HG02798 (cell line): ENCODE data around the gene DENND4C.
"Not testable (repeated sequence)": the region's sequence is repeated elsewhere in the genome, so short reads cannot be mapped to it uniquely, and the experiment has no call there.

Experiments used
- ATAC-seq: cut with Tn5 transposase; IDR thresholded peaks from one replicate; pipeline ENCODE4 v1.9.1; 2021; ENCODE audit warnings: mild to moderate bottlenecking; ENCODE audit not compliant: unreplicated experiment, poor library complexity

Gene DENND4C

GRCh38 chr9:19259665-19260255, 29.3 kb downstream of the DENND4C start:
- ATAC-seq, result not testable (repeated sequence)

- ATAC-seq, result not testable (repeated sequence)
These were observed 35.1 kb downstream of the DENND4C start for GRCh38 chr9:19265602-19266001.

GRCh38 chr9:19266778-19267384, 36.4 kb downstream of the DENND4C start:
- not testable (repeated sequence) for ATAC-seq

- ATAC-seq, result no peak
These were observed 39.1 kb downstream of the DENND4C start for GRCh38 chr9:19269582-19269981.

- no peak for ATAC-seq
These were observed 40.0 kb downstream of the DENND4C start for GRCh38 chr9:19270421-19270949.

GRCh38 chr9:19271081-19271480, 40.6 kb downstream of the DENND4C start:
- no peak for ATAC-seq

GRCh38 chr9:19281801-19282200, 51.3 kb downstream of the DENND4C start:
- ATAC-seq, result no peak

GRCh38 chr9:19283072-19283710, 52.7 kb downstream of the DENND4C start:
- ATAC-seq, result no peak

GRCh38 chr9:19284729-19285128, 54.2 kb downstream of the DENND4C start:
- no peak for ATAC-seq

GRCh38 chr9:19286634-19287188, 56.2 kb downstream of the DENND4C start:
- no peak for ATAC-seq

- ATAC-seq, result no peak
These were observed 57.6 kb downstream of the DENND4C start for GRCh38 chr9:19288081-19288480.

GRCh38 chr9:19290103-19290502, 59.6 kb downstream of the DENND4C start:
- ATAC-seq, result no peak

- ATAC-seq, result no peak
These were observed 63.7 kb downstream of the DENND4C start for GRCh38 chr9:19294219-19294618.

GRCh38 chr9:19298436-19299000, 68.0 kb downstream of the DENND4C start:
- no peak for ATAC-seq

GRCh38 chr9:19303216-19303615, 72.7 kb downstream of the DENND4C start:
- ATAC-seq, result no peak

GRCh38 chr9:19306568-19306967, 76.1 kb downstream of the DENND4C start:
- ATAC-seq, result no peak

- no peak for ATAC-seq
These were observed 79.8 kb downstream of the DENND4C start for GRCh38 chr9:19310246-19310645.

- ATAC-seq, result no peak
These were observed 83.1 kb downstream of the DENND4C start for GRCh38 chr9:19313573-19313972.

- ATAC-seq, result no peak
These were observed 90.0 kb downstream of the DENND4C start for GRCh38 chr9:19320495-19320894.

GRCh38 chr9:19331877-19332276, 101.4 kb downstream of the DENND4C start:
- ATAC-seq, result no peak

GRCh38 chr9:19336166-19336565, 105.7 kb downstream of the DENND4C start:
- ATAC-seq, result no peak
